ENCODE data around the gene MRPL38.

MRPL38 gene

DNA sequence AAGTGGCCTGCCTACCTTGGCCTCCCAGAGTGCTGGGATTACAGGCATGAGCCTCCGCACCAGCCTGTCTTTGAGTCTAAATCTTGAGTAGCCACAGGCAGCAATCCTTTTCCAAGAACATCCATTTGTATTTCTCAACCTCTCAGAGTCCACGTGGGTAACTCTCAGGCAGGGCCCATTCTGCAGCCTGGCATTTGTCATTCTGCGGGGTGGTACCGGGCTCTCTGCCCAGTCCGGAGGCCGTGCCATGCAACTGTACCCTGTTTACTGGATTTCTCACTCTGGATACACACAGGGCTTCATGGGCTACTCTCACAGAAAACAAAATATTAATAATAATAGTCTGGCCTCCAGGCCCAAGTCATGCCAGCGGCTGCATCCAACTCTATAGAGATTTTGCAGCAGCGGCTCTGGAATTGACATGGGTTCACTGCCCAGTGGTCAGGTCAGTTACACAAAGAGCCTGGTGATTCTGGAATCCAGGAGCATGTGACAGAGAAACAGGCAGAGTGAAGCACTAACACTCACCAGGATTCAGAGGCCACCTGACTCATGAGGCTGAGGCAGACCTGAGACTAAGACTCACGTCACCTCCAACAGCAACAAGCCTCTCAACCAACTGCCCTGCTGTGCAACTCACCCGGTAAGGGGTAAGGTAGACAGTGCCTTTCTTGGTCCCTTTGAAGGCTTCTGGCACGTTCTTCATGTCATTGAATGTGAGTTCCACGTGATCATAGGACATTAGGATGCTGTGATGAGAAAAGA, 53.6 kb downstream of the MRPL38 start:
- Histone ChIP-seq H3K4me1 (ENCODE audit: control insufficient read depth, insufficient read depth, low read length, unreplicated experiment) (peaks cover 19% of the 10 kb centered on the region), H3K4me3 (ENCODE audit: low read depth, low read length) (no peak overlapping the region), H2AFZ (ENCODE audit: low read length, unreplicated experiment) (no peak overlapping the region), H3K36me3 (ENCODE audit: insufficient read depth, low read length) (no peaks in the 10 kb centered on the region; the same call in 1 of the 2 replicates), H3K27ac (ENCODE audit: low read depth, low read length) (no peak overlapping the region), H3K27me3 (ENCODE audit: insufficient read depth, low read length) (no peaks in the 10 kb centered on the region), H3K79me2 (ENCODE audit: control insufficient read depth, insufficient read depth, low read length, unreplicated experiment) (peaks cover 10% of the 10 kb centered on the region)

DNA sequence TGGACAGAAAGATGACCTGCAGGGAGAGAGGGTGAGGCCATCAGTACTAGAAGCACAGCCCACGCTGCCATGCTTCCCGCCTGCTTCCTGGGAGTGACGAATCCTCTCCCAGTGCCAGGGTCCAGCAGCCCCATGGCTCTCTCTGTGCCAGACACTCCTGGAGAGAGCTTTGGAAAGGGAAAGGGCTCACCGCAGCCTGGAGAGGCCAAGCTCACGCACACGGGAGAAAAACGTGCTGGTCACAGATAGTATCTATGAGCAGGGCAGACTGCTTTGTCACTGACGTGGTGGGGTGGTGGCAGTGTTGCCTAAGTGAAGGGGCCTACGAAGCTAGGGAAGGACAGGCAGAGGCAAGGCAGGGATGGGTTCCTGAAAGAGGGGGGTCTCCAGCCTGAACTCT, 55.0 kb downstream of the MRPL38 start:
- no peaks in the 10 kb centered on the region for H3K27me3 ChIP-seq (ENCODE audit: insufficient read depth, low read length)
- no peak overlapping the region for H2AFZ ChIP-seq (ENCODE audit: low read length, unreplicated experiment)
- H3K79me2 ChIP-seq (ENCODE audit: control insufficient read depth, insufficient read depth, low read length, unreplicated experiment) = peaks cover 9% of the 10 kb centered on the region
- no peaks in the 10 kb centered on the region; the same call in 1 of the 2 replicates for H3K36me3 ChIP-seq (ENCODE audit: insufficient read depth, low read length)
- peaks cover 33% of the 10 kb centered on the region for H3K4me1 ChIP-seq (ENCODE audit: control insufficient read depth, insufficient read depth, low read length, unreplicated experiment)
- no peak overlapping the region for H3K27ac ChIP-seq (ENCODE audit: low read depth, low read length)
- H3K4me3 ChIP-seq (ENCODE audit: low read depth, low read length) = no peak overlapping the region

DNA sequence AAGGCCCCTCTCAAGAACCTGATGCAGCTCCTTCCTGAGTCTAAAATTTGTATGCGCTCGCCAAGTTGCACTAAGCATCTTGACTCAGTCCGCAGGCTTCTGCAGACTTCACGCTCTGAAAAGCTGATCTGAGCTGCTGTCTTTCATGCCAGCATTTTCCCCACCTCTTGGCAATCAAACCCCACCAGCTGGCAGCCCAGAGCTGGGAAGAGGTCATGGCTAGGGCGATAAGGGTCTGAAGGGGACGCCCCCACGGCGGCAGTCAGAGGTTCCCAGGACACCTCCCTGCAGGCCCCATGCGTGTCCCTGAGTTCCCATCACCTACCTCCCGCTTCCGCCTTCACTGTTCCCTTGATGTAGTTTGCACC, 55.4 kb downstream of the MRPL38 start:
- H3K27ac ChIP-seq (ENCODE audit: low read depth, low read length) = no peak overlapping the region
- H3K4me3 ChIP-seq (ENCODE audit: low read depth, low read length) = no peak overlapping the region
- peaks cover 31% of the 10 kb centered on the region for H3K4me1 ChIP-seq (ENCODE audit: control insufficient read depth, insufficient read depth, low read length, unreplicated experiment)
- no peaks in the 10 kb centered on the region; the same call in 1 of the 2 replicates for H3K36me3 ChIP-seq (ENCODE audit: insufficient read depth, low read length)
- H3K27me3 ChIP-seq (ENCODE audit: insufficient read depth, low read length) = no peaks in the 10 kb centered on the region
- peaks cover 4% of the 10 kb centered on the region for H3K79me2 ChIP-seq (ENCODE audit: control insufficient read depth, insufficient read depth, low read length, unreplicated experiment)
- no peak overlapping the region for H2AFZ ChIP-seq (ENCODE audit: low read length, unreplicated experiment)

All from ACC112 (cell line).